T47D (cell line): ENCODE measurements around the gene MYO1B.

Experiments
- DNase-seq, 2 experiments: peaks; one replicate each; pipeline versions ENCODE4 v3.0.0 to v3.0.0-alpha.2; 2011 to 2012; ENCODE audit warnings: low read depth in 1 of 2, low spot score in 1 of 2
- JUND ChIP-seq: IDR thresholded peaks from 2 replicates; pipeline ENCODE4 v1.6.1; 2012; ENCODE audit warnings: low read depth
- in situ Hi-C: cut with HindIII; loops from 2 replicates; pipeline ENCODE4 v1.10.0; 2016; ENCODE audit warnings: low sequenced_read_pairs, low pct_unique_long_range_greater_than_20kb

MYO1B gene

DNA sequence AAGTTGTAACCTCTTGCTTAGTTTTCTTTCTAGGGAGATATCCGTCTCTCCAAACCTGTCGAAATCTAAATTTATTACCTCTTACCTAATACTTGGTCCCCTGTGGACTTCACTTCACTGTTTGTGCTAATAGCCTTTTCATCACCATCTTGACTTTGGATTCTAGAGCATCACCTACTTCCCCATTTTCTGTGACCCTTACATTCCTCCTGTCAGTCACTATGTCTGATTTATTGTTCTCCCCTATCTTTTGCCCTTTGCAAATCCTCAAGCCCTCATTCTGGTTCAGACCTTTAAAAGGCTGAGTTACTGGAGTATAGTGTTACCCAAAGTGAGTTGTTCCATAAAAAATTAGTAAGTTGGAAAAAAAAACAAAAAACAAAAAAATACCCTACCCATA is 7.5 kb downstream of the MYO1B start:
- no peak for TF ChIP-seq JUND
- in situ Hi-C loops = no loop called here
- no peak for DNase-seq

DNA sequence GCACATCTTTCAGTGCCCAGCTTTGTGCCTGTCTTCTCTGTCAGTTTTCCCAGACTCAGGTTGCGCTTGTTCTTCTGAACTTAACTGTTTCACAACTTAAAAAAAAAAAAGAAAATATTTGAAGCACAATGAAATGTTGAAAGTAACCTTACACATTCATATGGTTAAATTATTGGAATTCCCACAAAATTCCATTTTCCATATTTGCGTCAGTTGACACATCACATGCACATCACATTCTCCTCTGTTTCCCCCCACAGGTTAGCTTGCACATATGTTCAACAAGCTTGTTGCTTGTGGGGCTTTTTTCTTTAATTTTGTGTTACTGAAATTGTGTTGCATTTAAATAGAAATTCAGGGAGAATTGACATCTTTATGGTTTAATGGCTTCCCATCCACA is 8.3 kb downstream of the MYO1B start:
- DNase-seq = no peak
- in situ Hi-C loops = no loop called here
- TF ChIP-seq JUND = no peak

DNA sequence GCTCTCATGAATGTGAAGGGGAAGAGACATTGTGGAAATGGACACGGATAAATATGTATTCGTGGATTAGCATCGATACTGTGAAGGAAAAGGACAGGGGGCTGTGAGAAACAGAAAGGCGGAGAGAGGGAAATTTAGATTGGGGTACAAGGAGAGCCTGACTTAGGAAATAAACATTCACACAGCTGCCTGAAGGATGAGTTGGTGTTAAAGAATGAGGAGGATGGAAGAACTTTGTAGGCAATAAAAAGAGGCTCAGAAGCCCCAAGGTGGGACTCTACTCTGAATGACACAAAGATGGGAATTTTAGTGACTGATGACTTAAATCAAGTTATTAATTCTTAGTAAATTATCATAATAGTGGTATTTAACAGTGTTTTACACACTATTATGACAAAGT is 10.1 kb downstream of the MYO1B start:
- TF ChIP-seq JUND = no peak
- in situ Hi-C loops = no loop called here
- no peak for DNase-seq

DNA sequence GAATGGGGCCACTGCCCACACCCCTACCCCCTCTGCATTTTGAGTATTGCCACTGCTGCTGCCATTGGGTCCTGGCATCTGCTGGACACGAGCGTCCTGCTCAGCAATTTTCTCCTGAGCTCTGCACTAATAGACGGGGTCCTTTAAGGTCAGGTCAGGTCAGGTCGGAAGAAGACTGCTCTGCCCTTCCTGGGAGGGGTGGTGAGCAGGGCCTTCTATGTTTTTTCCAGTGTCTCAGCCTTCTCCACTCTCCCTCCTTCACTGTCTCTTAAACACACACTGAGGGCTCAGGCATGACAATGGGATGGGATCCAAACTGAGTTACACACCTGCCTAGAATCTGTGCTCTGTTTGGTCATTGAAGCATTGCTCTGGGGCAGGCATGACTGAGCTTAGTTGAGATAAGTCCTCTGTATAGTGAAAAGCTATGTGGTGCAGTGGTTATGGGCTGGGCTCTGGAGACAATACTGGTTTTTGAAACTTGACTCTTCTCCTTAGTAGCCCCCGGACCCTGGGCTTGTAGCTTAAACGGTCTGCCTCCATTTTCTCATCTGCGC is 10.6 kb downstream of the MYO1B start:
- DNase-seq = no peak
- in situ Hi-C loops = no loop called here
- TF ChIP-seq JUND = no peak

DNA sequence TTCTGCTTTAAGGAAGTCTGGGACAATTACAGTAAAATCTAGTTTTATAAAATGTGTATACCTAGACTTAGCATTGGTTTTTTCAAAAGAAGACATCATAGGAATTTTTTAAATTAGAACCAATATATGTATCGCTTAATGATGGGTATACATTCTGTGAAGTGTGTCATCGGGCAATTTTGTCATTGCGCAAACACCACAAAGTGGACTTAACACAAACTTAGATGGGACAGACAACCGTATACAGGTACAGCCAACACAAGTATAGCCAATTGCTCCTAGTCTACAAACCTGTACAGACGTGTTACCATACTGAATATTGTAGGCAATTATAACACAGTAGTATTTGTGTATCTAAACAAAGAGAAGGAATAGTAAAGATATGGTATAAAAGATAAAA is 12.7 kb downstream of the MYO1B start:
- in situ Hi-C loops = no loop called here
- TF ChIP-seq JUND = no peak
- no peak for DNase-seq

DNA sequence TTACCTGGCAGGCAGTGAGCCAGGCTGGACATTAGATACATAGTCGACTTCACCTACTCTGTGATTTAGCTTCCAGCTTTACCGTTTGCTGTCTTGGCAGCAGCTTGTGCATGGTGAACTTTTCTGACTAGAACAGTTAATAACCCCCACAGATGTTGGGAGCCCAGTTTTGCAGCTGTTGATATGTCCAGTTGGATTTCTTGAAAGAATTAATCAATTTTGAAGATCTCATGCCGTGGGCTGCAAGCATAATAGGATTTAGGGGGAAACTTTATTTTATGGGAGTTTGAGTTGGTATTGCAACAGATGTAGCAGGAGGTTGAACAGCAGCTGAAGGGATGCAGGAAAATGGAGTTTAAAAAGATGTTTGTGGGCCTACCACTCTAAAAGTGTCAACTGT is 13.8 kb downstream of the MYO1B start:
- in situ Hi-C loops = no loop called here
- no peak for DNase-seq
- TF ChIP-seq JUND = no peak

DNA sequence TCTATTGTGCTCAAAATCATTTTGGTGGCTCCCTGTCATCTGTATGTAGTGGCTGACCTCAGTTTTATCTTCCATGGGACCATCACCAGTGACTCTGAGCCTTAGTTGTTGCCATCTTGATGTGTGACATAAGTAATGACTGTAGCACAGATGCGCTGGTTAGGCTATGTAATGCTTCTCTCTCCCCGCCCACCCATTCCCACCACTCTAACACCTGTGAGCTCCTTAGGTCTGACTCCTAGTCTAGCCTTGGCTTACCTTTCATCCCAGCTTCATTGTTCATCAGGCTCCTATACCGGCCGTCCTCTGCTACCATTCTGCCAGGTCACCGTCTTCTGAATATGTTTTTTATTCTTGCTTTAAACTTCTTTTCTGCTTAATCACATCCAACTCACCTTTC is 17.2 kb downstream of the MYO1B start:
- no peak for DNase-seq
- no peak for TF ChIP-seq JUND
- in situ Hi-C loops = no loop called here

DNA sequence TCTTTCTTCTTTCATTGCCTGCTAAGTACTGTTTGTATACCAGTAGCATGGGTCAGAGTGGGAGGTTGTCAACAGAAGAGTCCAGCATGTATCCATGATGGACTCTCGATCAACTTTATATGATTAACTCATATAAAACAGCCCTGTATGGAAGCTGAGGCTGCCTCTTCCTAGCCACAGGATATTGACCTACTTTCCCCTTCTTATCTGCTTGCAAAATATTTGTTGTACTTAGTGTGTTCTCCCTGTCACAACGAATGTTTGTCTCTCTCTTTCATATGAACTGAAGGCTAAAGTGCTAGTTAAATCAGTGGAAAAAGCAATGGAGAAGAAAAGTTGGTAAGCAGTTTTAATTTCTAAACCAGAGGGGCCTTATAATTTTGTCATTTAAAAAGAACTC is 17.8 kb downstream of the MYO1B start:
- in situ Hi-C loops = no loop called here
- no peak for TF ChIP-seq JUND
- DNase-seq = no peak

DNA sequence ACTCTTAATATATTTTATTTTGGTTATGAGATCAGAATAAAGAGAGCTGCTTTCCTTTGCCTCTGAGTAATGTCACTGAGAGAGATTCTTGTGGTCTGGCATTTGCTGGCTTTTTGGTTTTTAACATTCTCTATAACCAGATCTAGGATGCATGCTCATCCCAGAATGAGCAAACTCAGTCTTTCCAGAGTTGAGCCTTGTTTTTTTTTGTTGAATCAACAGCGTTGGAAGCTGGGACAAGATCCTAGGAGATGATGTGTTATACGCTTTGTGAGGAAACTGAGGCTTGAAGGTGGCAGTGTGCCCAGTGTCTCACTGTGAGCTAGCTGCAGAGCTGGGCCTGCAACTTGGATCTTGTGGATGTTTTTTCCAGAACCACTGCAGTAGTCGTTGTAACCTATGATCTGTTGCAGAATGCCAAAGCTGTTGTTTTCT is 19.5 kb downstream of the MYO1B start:
- no peak for DNase-seq
- TF ChIP-seq JUND = no peak
- in situ Hi-C loops = no loop called here

DNA sequence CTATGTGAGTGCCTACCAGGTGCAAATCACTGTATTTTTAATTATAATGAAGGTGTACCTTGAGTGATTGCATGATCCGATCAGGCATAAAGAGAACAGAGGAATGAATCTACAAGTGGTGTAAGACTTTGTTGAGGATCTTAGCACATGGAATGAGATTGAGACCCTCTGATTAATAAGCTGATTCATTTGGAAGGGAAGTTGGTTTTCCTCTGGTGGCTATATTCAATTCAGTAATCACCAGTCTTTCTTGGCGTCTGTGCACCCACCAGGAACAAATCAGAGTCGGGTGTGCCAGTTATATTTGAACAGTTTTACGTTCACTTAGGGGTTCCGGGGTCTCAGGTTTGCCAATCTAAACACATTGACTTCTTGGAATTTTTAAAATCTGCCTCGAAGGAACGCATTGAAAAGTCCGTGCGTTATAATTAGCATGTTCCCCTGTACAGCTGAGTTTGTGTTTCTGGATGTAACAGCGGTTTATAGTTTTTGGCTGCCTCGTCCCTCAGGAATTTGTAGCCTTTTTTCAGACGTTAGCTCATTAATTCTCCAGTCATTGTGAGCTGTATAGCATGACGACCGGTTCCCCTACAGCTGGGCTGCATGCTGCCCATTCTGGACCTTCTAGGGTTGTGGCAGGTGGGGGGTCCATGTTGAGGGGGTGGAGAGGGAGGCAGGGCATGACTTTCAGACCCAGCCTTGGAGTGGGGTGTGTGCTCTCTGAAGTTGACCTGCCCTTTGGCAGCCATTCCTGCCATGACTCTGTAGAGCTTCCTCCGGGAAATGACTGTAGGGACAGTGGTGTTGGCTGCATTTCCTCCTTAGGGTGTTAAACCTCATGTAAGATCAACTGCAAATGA is 20.3 kb downstream of the MYO1B start:
- DNase-seq = no peak
- TF ChIP-seq JUND = no peak
- in situ Hi-C loops = no loop called here

DNA sequence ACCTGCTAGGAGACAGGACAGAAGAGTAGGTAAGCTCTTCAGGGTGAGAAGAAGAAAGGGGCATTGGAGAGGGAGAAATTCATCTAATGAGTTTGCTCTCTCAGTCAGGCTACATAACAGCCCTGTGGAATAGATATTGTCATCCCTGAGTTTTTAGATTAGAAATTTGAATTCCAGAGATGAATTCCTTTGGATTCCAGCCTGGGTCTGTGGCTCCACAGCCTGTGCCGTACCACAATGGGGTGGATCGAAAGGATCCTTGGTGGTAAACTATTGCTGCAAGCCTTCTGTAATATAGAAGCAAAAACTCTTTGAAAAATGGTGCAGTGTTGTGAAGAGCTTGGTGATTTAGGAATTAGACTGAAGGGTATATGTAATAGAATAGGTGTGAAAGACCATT is 21.0 kb downstream of the MYO1B start:
- in situ Hi-C loops = no loop called here

DNA sequence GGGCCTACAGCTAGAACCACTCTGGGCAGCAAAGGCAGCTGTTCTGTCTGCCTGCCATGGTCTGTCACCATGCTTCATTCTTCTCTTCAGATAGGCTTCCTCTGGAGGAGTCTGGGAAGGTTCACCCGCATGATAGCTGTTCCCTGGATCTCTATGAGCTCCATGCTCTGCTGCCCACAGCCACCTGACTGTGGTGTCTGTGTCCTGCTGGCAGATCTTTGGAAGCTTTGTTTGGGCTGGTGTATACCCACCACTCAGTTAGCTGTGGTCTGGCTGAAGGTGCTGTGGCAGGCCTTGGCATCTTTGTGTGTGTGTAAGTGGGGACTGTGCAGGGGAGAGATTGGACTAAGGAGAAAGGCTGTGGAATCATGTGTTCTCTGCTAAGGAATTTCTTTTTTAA is 23.4 kb downstream of the MYO1B start:
- TF ChIP-seq JUND = no peak
- in situ Hi-C loops = no loop called here
- no peak for DNase-seq

More for the DNA sequence above, 21.0 kb downstream of the MYO1B start:
- TF ChIP-seq JUND = no peak
- DNase-seq = no peak

DNA sequence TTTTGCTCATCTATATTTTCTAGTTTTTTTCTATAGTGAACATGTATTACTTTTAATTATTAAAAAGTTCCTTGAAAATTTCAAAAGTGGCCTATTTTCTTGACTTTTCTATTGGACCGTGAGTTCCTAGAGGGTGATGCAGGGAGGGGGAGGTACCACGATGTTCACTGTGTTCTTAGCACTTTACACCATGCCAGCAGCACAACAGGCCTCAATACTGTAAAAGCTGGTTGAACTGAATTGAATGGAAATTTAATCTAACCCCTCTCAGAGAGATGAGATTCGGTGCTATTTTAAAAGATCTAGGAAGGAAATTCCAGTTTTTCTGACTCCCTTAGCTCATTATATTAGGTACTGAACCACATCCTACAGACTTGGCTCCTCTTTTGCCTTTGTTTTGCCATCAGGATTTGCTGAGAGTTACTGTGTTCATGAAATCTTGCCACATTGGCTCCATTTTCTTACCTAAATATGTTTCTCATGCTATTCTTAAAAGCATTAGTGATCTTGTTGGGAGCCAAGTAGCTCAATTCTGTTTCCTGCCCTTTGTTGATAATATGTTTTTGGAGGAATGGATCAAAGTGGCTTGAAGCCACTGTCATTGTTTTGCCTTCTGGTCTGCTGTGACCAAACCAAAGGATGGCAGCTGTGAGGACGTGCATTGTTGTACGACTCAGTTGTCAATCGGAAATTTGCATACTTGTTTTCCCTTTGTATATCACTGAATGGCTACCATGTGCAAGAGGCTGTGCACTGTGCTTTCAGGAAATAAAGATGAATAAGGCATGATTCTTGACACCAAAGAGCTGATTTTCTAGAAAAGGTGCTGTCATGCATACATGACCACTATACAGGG is 25.3 kb downstream of the MYO1B start:
- DNase-seq = no peak
- in situ Hi-C loops = no loop called here
- TF ChIP-seq JUND = no peak
